ENCODE data around the gene RTL1.

The RTL1 gene

GRCh38 chr14:100864960-100865681 lies 38.4 kb downstream of the RTL1 start:
- no peak for DNase-seq

GRCh38 chr14:100864206-100864605 lies 39.3 kb downstream of the RTL1 start:
- no peak for DNase-seq

- DNase-seq: no peak
These were observed 40.7 kb downstream of the RTL1 start for GRCh38 chr14:100862793-100863192.

- no peak for DNase-seq
These were observed 41.2 kb downstream of the RTL1 start for GRCh38 chr14:100862277-100862676.

- DNase-seq: no peak
These were observed 41.6 kb downstream of the RTL1 start for GRCh38 chr14:100861937-100862247.

GRCh38 chr14:100861188-100861936 lies 42.2 kb downstream of the RTL1 start:
- DNase-seq: no peak

GRCh38 chr14:100860556-100861187 lies 42.9 kb downstream of the RTL1 start:
- DNase-seq: no peak

- no peak for DNase-seq
These were observed 43.7 kb downstream of the RTL1 start for GRCh38 chr14:100859781-100860180.

GRCh38 chr14:100858838-100859220 lies 44.7 kb downstream of the RTL1 start:
- no peak for DNase-seq

- no peak for DNase-seq
These were observed 45.3 kb downstream of the RTL1 start for GRCh38 chr14:100857923-100858837.

- no peak for DNase-seq
These were observed 46.1 kb downstream of the RTL1 start for GRCh38 chr14:100857233-100857922.

GRCh38 chr14:100856056-100856950 lies 47.2 kb downstream of the RTL1 start:
- no peak for DNase-seq

GRCh38 chr14:100855256-100855930 lies 48.1 kb downstream of the RTL1 start:
- no peak for DNase-seq

- DNase-seq: no peak
These were observed 49.1 kb downstream of the RTL1 start for GRCh38 chr14:100854435-100854834.

- DNase-seq: no peak
These were observed 51.4 kb downstream of the RTL1 start for GRCh38 chr14:100851946-100852620.

- no peak for DNase-seq
These were observed 52.0 kb downstream of the RTL1 start for GRCh38 chr14:100851586-100851916.

- peak; percentile 41 for DNase-seq
These were observed 52.5 kb downstream of the RTL1 start for GRCh38 chr14:100850841-100851585.

GRCh38 chr14:100849115-100849781 lies 54.3 kb downstream of the RTL1 start:
- no peak for DNase-seq

GRCh38 chr14:100846309-100846859 lies 57.1 kb downstream of the RTL1 start:
- no peak for DNase-seq

All from eye (tissue), 1 donor.